SU-DHL-6 (cell line): Measurements from ENCODE around the gene CFAP65.

ENCODE experiments used
- H2AFZ ChIP-seq: fragments of 200-600 bp; sonication (generic); 2 replicates; pipeline ENCODE4 v1.6.1; 2014; ENCODE audit warnings: low read depth, mild to moderate bottlenecking, moderate library complexity, mixed read lengths, antibody characterized with exemption, low read length; ENCODE audit not compliant: severe bottlenecking
- H3F3A ChIP-seq: fragments of 200-600 bp; shearing (Covaris generic); 2 replicates; pipeline ENCODE4 v1.6.0; 2016; ENCODE audit warnings: antibody characterized with exemption, mild to moderate bottlenecking; ENCODE audit not compliant: insufficient read depth
- H3K27ac ChIP-seq: fragments of 200-600 bp; sonication (generic); 2 replicates; pipeline ENCODE4 v1.5.1; 2016; ENCODE audit warnings: low read depth, mild to moderate bottlenecking, low read length, moderate library complexity, mixed read lengths
- H3K27me3 ChIP-seq: fragments of 200-600 bp; sonication (generic), shearing (Covaris generic); 2 replicates; pipeline ENCODE4 v1.6.0; 2014; ENCODE audit warnings: mild to moderate bottlenecking, low read length
- H3K36me3 ChIP-seq: fragments of 200-600 bp; sonication (generic); 2 replicates; pipeline ENCODE4 v1.6.1; 2014; ENCODE audit warnings: mild to moderate bottlenecking, low read length, mixed read lengths
- H3K4me2 ChIP-seq: fragments of 300-600, 200-600 bp; shearing (Covaris generic), sonication (generic); 2 replicates; pipeline ENCODE4 v1.6.0; 2014; ENCODE audit warnings: low read length, low read depth, mild to moderate bottlenecking; ENCODE audit not compliant: poor library complexity, severe bottlenecking
- H3K4me3 ChIP-seq: fragments of 200-600 bp; sonication (generic); 2 replicates; pipeline ENCODE4 v1.5.1; 2014; ENCODE audit warnings: antibody characterized with exemption, low read length, mild to moderate bottlenecking, mixed read lengths; ENCODE audit not compliant: insufficient read depth, poor library complexity, severe bottlenecking
- H3K79me2 ChIP-seq: fragments of 200-600 bp; sonication (generic); 2 replicates; pipeline ENCODE4 v1.6.1; 2014; ENCODE audit warnings: mild to moderate bottlenecking, low read length, moderate library complexity; ENCODE audit not compliant: insufficient read depth
- H3K9ac ChIP-seq: fragments of 200-600 bp; sonication (generic); 2 replicates; pipeline ENCODE4 v1.7.0; 2014; ENCODE audit warnings: mild to moderate bottlenecking, low read length
- H3K9me2 ChIP-seq: fragments of 200-600 bp; sonication (generic); replicated peaks from 2 replicates; pipeline ENCODE4 v1.6.1; 2014; ENCODE audit warnings: low read length; ENCODE audit not compliant: insufficient read depth
- H3K9me3 ChIP-seq: fragments of 200-600 bp; sonication (generic); 2 replicates; pipeline ENCODE4 v1.6.1; 2014; ENCODE audit warnings: low read length, mixed read lengths; ENCODE audit not compliant: insufficient read depth
- H4K20me1 ChIP-seq: fragments of 200-600 bp; sonication (generic); 2 replicates; pipeline ENCODE4 v1.6.1; 2014; ENCODE audit warnings: low read depth, mild to moderate bottlenecking, antibody characterized with exemption, low read length, moderate library complexity, mixed read lengths
- CTCF ChIP-seq: fragments of 200-600 bp; sonication (generic); IDR thresholded peaks from one replicate; pipeline ENCODE4 v1.5.1; 2017; ENCODE audit warnings: antibody characterized with exemption, mild to moderate bottlenecking, low read length, moderate library complexity; ENCODE audit not compliant: insufficient read depth, poor library complexity, severe bottlenecking
- EZH2phosphoT487 ChIP-seq: fragments of 200-600 bp; sonication (generic), shearing (Covaris generic); conservative IDR thresholded peaks from 2 replicates; pipeline ENCODE4 v1.6.1; 2018; ENCODE audit warnings: mild to moderate bottlenecking, antibody characterized with exemption, low read length, moderate library complexity, mixed read lengths

The CFAP65 gene

GRCh38 chr2:219057709-219058540, 16.6 kb upstream of the CFAP65 start:
- Histone ChIP-seq H3K4me2 (no peak overlapping the region), H3K27me3 (no peaks in the 10 kb centered on the region)

GRCh38 chr2:219056896-219057708, 15.8 kb upstream of the CFAP65 start:
- no peak overlapping the region for H2AFZ ChIP-seq
- no peak for TF ChIP-seq EZH2phosphoT487
- no peak for TF ChIP-seq CTCF
- H3F3A ChIP-seq = no peaks in the 10 kb centered on the region
- no peaks in the 10 kb centered on the region for H3K9me3 ChIP-seq
- no peaks in the 10 kb centered on the region for H3K9me2 ChIP-seq
- no peaks in the 10 kb centered on the region for H3K27me3 ChIP-seq
- no peaks in the 10 kb centered on the region for H3K79me2 ChIP-seq
- no peak overlapping the region for H3K9ac ChIP-seq
- no peaks in the 10 kb centered on the region for H4K20me1 ChIP-seq
- no peaks in the 10 kb centered on the region for H3K36me3 ChIP-seq
- H3K4me3 ChIP-seq = no peak overlapping the region
- H3K27ac ChIP-seq = no peak overlapping the region
- H3K4me2 ChIP-seq = no peak overlapping the region

More at GRCh38 chr2:219057709-219058540, 16.6 kb upstream of the CFAP65 start:
- Histone ChIP-seq H4K20me1 (no peaks in the 10 kb centered on the region), H3K9me3 (no peaks in the 10 kb centered on the region), H3K79me2 (no peaks in the 10 kb centered on the region), H3K4me3 (no peak overlapping the region), H3K27ac (no peak overlapping the region), H3F3A (no peaks in the 10 kb centered on the region), H3K9ac (no peak overlapping the region), H3K36me3 (no peaks in the 10 kb centered on the region), H3K9me2 (no peaks in the 10 kb centered on the region), H2AFZ (no peak overlapping the region)
- no peak for TF ChIP-seq EZH2phosphoT487
- TF ChIP-seq CTCF = peak; percentile 53

GRCh38 chr2:219056176-219056895, 15.0 kb upstream of the CFAP65 start:
- no peaks in the 10 kb centered on the region for H3K9me2 ChIP-seq
- H3K79me2 ChIP-seq = no peaks in the 10 kb centered on the region
- no peaks in the 10 kb centered on the region for H3K36me3 ChIP-seq
- H3K9me3 ChIP-seq = no peaks in the 10 kb centered on the region
- no peaks in the 10 kb centered on the region for H3K27me3 ChIP-seq
- no peak overlapping the region for H3K4me3 ChIP-seq
- no peak overlapping the region for H3K27ac ChIP-seq
- H3K4me2 ChIP-seq = no peak overlapping the region
- no peak overlapping the region for H2AFZ ChIP-seq
- H3K9ac ChIP-seq = no peak overlapping the region
- no peaks in the 10 kb centered on the region for H4K20me1 ChIP-seq
- TF ChIP-seq EZH2phosphoT487 (no peak), CTCF (no peak)
- no peaks in the 10 kb centered on the region for H3F3A ChIP-seq
